HG03521 (cell line): ENCODE data around the gene EFCAB9.
"Not testable (repeated sequence)": the region's sequence is repeated elsewhere in the genome, so short reads cannot be mapped to it uniquely, and the experiment has no call there.

Experiments used
- ATAC-seq: cut with Tn5 transposase; IDR thresholded peaks from one replicate; pipeline ENCODE4 v1.9.1; 2021; ENCODE audit warnings: mild to moderate bottlenecking, moderate library complexity; ENCODE audit not compliant: unreplicated experiment

The EFCAB9 gene

DNA sequence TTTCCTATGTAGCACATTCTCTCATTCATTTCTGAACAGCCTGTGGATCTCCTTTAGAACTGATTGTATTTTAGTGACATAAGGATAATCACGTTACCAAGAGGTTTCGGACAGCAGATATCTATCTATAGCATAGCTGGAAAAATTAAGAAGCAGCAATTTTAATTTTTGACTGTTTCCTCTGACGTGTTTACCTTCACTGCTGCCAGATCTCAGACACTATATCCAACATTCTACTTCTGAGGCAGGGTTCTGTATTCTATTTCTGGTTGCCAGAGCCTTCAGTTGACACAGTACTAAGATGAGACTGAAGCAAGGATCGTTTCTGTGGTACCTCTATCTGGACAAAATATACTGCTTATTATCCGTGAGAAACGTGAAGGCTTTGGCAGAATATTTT is at the start of gene EFCAB9:
Gene EFCAB9 (plus strand): TSS at position 301 of the 400 bp plus-strand sequence. CDS start 1 bp downstream, at position 302.
- no peak for ATAC-seq

DNA sequence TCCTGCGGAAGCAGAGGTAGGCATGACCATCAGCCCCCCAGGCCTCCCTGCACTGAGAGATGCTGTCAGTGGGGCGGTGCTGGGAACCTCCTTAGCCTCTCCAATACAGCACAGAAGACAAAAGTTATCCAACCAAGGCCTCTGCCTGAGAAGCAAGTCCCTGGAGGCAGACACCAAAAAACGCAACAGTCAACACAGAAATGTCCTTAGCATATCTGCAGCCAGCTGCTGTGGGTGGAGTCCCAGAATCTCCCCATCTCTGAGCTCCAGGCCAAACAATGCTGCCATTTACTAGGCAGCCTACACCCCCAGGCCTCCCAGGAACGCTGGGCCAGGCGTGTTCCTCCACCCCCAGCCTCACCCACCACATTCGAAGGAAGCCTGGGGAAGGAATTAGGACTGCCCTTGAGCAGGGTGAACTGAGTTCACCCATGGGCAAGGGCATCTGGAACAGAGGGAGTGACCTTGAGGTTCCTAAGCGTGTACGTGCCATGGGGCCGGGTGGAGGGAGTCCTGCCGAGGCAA is 49.6 kb upstream of the EFCAB9 start:
- ATAC-seq: no peak

DNA sequence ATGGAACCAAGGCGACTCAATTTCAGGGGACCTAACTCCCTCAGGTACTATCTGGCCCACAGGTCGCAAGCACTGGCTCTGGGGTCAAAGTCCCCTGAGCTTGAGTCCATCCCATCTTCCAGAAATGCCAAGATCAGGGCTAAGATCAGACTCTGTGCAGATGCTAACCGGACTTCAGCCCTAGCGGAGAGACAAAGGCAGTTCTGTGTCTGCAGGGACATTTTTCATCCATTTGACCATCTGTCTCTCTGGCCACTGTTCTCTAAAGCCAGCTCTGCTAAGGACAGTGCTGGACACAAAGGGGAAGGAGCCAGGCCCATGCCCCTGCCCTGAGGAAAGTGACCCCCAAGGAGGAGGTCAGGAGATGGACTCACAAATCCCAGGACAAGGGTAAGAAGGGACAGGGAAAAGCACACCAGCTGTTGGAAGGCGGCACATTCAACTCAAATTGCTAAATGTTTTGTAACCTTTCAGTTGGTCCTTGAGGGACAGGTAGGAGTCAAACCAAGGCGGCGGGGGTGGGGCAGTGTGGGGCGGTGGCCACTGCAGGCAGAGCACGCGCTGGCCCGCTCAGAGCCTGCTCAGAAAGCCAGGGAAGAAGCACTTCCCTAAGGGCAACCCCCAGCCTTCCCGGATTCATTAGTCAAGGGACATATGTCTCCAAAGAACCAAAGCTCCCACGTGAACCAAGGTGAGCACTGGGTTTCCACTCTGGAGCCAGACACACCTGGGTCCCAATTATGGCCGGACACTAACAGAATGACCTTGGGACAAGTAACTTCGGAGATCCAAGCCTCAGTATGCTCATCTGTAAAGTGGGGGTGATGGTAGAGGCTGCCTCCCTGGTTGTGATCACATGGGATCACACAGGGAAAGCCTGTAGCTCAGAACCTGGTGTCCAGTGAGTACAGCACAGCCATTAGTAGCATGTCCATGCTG is 48.8 kb upstream of the EFCAB9 start:
- ATAC-seq: no peak

DNA sequence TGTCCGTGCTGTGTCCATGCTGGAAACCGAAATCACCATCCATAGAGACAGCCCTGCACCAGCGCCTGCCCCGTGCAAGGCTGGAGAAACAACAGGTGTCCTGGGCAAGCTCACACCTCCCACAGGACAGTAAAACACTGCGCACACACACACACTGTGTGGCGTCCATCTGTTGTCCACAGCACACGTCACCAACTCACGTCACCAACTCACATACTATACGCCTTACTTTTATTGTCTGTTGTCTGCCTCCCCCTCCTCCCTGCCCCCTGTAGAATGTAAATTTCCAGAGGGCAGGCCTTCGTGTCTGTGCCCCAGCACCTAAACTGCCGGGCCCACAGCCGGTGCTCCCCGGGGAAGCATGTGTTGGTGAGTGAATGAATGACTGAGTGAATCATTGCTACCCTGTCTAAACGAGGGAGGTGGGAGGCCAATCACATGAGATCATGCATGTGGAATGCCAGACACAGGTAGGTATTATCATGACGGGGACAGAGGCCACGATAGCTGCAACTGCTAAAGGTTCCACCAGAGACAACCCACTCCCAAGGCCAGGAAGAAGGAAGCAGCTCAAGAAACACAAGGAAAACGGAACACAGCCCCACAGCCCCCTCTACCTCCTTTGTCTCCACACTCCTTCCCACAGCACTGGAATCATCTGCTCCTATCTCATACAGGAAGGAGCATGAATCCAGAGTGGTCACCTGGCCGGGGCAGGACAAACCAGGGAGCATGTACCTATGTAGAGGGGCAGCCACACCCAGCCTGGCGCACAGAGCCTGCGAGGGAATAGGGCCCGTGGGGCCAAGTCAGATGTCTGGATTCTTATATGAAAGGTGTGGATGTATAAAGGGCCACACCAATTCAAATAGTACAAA is 47.9 kb upstream of the EFCAB9 start:
- no peak for ATAC-seq

DNA sequence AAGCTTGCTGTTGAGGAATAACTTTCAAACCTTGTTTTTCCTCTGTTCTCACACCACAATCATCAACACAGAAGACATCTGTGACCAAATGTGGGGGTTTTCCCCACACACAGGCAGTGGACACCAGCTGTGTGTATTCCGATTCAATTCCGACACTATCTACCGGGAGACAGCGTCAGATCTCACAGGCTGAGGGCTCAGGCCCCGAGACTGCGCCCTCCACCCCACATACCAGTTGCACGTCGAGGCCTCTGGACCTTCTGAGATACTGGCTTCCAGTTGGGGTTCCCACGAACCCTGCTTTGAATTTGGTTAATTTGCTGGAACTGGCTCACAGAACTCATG is 47.3 kb upstream of the EFCAB9 start:
- no peak for ATAC-seq

DNA sequence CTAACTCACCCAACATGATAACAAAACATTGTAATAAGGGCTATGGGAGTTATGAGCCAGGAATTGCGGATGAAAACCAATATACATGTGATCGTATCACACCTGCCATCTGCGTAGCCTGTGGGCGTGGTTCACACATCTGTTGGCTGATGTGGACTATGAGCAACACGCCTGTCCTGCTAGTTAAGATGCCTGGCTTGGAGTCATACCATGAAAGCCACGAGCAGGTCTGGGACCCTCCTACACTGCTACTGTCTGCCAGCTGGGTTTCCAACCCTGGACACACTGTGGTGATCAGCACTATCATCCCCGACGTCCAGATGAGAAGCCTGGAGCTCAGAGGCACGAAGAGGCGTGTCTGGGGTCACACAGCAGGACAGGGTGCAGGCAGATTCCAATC is 46.1 kb upstream of the EFCAB9 start:
- no peak for ATAC-seq

DNA sequence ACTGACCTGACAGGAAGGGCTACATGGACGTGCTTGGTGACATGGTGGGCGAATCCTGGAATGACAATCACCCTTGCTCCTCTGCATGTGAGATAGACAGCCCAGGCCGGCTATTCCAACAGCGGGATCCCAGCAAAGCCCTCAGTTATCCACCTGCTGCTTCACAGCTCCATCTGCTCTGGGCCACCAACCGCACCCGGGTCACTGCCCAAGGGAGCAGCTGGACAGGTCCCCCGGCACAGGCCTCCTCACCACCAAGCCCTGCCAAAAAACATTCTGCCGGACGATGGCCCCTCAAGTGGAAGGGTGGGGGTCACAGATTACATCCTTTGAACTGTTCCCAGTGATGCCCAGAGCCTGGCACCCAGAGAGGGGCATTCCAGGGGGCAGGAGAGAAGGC is 45.6 kb upstream of the EFCAB9 start:
- no peak for ATAC-seq

DNA sequence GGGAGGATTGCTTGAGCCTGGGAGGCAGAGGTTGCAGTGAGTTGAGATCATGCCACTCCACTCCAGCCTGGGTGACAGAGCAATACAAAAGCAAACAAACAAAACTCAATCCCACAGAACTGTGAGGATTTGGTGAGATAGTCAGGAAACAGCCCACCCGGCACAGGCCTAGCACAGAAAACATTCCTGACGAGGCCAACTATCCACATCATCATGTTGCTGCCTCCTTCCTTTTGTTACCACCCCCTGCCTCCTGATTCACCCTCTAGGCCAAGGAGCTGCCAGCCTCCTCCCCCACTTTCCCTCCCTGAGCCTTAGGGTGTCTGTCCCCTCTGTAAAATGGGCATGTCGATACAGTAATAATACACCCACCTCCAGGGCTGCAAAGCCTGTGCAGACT is 44.9 kb upstream of the EFCAB9 start:
- ATAC-seq: no peak

DNA sequence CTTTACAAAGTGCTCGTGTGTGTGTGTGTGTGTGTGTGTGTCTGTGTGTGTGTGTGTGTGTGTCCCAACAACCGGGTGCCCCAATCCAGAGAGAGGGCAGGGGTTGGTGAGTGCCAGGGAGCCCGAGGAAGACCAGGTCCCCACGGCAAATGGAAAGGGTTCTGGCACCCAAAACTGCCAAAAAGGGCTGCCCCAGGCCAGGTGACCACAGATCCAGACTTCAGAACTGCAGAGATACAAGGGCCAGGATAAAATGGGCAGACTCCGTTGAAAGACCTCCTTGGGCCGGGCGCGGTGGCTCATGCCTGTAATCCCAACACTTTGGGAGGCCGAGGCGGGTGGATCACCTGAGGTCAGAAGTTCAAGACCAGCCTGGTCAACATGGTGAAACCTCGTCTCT is 44.5 kb upstream of the EFCAB9 start:
- not testable (repeated sequence) for ATAC-seq

DNA sequence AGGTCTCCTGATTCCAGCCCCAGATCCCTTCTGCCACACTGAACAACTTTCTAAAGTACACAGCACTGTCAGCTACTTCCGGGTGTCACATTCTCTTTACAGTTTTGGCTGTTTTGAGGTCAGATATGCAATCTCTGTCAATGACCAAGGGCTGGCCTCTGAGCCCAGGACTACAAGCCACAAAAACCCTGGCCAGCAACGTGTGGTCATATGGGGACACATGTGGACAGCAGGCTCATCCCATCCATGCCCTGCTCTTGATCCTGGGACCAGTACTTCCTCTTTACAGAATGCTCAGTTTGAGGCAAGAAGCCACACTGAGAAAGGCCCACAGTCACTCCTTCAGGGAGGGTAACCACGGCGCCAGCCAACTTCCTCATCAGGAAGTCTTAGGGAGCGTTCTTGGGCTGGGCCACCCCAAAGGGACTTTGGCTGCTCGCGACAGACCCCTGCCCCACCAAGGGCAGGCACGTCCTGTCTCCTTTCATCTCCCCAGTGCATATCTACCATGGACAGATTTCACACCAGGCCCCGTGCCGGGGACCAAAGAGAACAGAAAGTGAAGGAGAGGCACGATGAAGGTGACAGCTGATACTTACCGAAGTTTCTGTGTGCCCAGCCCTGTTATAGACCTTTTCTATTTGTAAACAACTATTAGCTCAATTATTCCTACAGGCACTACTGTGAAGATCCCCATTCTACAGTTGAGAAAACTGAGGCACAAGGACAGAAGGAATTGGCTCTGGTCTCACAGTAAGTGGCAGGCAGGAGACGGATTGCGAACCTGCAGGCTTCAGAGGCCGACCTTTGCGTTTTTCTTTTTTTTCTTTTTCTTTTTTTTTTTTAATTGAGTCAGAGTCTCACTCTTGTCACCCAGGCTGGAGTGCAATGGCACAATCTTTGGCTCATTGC is 43.2 kb upstream of the EFCAB9 start:
- ATAC-seq: peak; percentile 47

DNA sequence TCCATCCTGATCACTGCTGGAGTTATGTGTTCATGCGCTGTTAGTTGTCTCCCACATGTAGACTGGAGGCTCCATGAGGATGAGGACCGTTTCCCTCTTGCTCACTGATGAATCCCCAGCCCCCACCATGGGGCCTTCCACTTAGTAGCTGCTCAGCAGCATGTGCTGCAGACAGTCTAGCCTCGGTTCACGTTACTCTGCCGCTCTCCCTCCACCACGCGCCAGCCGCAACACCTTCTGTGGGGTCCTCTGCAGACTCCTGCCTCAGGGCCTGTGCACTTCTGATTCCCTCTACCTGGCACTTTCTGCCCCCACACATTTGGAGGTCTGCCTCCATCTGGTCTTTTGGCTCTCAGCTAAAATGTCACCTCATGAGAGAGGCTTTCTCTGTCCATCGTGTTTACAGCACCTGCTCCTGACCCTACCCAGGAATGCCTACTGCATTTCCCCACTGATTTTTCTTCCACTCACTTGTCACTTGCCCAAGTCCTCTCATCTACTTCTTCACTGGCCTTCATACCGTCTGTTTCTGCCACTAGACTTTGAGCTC is 42.2 kb upstream of the EFCAB9 start:
- ATAC-seq: no peak

DNA sequence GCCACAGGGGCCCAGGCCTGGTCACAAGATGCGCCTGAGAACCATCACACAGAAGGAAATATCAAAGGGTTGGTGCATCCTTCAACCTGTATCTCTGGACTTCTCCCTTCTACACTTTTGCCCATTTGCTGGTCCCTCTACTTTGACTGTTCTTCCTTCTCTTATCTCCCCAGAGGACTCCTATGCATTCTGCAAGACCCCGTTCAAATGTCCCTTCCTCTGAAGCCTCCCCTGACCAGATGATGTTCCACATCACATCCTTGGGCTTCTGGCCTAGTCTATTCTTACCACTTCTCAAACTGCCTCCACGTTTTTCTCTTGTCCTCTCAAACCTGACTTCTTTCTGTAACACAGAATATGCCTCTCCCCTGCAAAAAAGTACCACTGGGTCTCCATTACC is 40.3 kb upstream of the EFCAB9 start:
- ATAC-seq: no peak

DNA sequence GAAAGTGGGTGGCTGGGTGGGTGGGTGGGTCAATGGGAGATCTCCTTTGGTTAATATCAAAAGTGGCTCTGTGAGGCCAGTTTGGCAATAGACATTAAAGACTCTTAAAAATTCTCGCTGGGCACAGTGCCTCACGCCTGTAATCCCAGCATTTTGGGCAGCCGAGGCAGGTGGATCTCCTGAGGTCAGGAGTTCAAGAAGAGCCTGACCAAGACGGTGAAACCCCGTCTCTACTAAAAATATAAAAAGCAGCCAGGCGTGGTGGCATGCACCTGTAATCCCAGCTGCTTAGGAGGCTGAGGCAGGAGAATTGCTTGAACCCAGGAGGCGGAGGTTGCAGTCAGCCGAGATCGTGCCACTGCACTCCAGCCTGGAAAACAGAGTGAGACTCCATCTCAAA is 38.9 kb upstream of the EFCAB9 start:
- ATAC-seq: not testable (repeated sequence)

DNA sequence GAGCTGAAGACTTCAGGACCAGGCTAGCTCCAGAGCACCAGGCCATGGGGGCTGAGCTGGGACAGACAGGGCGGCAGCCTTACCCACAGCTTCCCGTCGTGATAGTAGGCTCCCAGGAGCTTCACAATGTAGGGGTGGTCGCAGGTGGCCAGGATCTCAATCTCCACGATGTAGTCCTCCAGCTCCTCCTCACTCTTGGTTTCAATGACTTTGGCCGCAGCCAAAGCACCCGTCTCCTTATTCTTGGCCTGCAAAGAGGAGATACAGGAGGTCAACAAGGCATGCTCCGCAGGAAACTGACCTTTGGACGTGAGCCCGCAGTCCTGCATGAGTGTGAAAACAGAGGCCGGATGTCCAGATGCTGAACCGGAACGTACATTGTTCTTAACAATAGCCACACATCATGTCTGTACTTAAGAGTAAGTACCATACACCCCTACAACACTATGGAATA is 37.4 kb upstream of the EFCAB9 start:
- ATAC-seq: no peak

DNA sequence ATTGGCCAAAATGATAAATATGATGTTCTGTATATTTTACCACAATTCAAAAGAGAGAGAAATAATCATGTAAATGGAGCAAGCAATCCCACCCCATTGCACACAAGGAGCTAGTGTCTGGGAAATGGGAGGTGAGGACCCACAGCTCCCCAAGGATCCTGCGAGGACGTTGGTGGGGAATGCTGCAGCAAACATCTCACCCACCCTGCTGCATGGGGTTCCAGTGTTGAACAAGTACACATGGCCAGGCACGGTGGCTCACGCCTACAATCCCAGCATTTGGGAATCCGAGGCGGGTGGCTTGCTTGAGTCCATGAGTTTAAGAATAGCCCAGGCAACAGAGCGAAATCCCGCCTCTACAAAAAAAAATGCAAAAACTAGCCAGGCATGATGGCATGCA is 35.0 kb upstream of the EFCAB9 start:
- ATAC-seq: no peak

DNA sequence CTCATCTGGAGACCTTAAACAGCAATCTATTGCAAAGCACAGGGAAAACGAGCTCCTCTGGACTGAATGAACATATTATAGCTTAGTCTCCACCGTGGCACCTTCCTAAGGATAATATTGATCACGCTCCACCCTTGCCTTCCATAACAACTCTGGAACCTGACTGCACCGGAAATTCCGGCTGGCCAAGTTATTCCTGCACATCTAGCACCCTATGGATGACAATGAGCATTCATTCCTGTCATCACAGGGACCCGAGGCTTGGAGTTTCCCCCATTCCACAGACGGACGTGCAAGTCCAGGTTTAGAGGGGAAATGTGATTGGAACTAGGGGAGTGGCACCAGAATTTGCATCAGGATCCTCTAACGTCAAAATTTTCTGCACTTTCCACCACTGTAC is 33.5 kb upstream of the EFCAB9 start:
- ATAC-seq: no peak

DNA sequence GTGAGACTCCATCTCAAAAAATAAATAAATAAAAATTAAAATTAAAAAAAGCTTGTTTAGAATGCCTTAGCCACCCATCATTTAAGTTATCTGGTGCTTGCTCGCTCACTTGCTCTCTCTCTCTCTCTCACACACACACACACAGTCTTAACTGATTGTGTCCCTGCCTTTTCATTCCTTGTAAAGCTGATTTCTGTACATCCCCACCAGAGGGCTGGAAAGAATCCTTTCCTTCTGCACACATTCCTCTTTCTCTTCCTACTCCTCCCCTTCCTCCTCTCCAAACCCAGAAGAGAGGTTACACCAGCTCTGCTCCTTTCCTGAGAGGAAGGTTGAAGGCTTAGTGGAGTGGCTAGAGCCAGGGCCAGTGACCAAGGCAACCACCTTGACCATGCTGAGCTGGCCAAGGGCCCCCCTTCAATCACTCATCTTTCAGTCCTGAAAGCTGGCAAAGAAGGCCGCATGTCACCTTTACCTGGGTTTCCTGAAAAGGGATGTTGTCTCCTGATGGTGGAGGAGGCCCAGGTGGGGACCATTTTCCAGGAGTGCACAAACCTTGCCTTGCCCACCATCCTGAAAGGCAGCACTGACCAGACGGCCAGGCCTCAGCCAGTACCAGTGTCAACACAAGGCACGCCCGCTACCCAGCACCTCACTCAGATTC is 31.5 kb upstream of the EFCAB9 start:
- no peak for ATAC-seq

DNA sequence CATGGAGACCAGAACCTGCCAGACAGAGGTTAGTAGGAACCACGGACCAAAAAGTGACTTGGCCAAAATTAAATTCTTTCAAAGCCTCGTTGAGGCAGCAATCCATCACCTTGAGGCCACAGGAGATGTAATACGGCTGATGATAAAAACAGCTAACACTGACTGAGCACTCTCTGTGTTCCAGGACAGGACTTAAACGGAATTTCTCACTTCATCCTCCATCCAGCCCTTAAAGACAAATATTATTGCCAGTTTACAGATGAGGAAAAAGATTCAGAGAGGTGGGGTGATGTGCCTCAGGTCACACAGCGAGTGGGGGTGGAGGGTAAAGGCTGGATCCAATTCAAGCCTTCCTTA is 31.0 kb upstream of the EFCAB9 start:
- ATAC-seq: no peak

DNA sequence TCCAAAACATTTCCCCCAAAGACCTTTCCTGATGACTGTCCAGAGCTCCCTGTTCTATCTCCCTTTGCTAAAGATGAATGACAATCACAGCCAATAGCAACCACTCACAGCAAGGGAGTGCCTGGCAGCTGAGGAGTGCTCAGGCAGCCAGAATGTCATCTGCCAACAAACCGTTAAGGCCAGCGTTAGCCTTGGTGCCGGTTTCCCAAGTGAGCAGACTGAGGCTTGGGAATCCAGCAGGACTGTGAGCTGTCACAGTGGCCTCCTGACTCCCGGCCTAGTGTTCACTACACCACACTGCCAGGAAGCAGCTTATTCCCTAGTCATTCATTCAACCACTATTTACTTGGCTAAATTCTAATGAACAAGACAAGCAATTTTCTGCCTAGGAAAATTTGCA is 30.6 kb upstream of the EFCAB9 start:
- no peak for ATAC-seq

DNA sequence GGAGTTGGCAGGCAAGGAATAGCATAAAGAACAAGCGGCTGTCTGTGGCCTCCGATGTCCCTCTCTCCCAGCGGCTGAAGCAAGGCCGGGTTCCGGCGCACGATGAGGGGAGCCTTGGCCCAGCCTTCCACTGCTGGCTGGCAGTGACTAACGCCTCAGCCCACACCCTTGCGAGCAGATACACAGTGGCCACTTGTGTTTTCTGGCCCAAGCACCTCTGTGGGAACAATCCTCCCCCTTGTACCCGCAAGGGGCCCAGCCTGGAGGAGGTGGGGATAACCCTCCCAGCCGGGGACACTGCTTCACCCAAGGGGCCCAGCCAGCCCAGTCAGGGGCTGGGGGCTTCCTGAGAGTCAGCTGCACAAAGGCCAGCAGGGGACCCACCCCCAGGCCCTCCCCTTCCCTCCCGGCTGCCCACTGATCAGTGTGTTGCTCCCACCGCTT is 29.2 kb upstream of the EFCAB9 start:
- ATAC-seq: no peak
